GM21619 (cell line): Measurements from ENCODE around the gene MRPL42.
A peak's percentile ranks its signal among the peaks of the same experiment; 100 is the strongest.
"Not testable (repeated sequence)": the region's sequence is repeated elsewhere in the genome, so short reads cannot be mapped to it uniquely, and the experiment has no call there.

Experiments used
- ATAC-seq: cut with Tn5 transposase; IDR thresholded peaks from one replicate; pipeline ENCODE4 v1.9.1; 2021; ENCODE audit not compliant: unreplicated experiment

MRPL42 gene

DNA sequence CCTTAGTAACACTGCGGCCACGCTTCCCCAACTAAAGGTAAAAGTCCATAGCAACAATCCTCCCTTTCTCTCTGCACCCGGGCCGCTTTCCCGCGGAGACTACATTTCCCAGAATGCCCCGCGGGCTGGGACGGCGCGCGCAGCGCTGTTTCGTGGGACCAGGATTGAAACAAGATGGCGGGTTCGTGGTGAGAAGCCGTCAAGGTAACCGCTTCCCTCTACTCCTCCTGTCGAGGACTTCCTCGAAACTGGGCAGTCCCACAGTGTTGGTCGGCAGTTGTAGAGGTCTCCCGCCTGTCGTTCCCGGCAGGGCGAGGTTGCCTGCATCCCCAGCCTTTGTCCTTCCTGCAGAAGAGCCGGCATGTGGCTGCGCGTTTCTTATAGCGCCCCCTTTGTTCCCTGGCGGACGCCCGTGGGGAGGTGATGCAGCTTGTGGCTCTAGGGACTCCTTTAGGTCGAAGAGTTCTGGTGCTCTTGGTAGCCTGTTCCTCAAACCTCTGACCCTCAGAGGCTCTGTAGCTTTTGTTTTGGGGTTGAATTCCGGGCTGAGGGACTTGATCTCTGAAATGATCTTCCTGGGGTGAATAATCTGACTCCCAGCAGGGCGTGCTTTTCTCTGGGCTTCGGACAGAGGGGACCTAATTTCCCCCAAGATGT lies at the start of gene MRPL42:
Gene MRPL42, plus strand, starts transcription at position 164 of the 657 bp plus-strand sequence. CDS start 1,772 bp downstream, outside the sequence.
- peak; percentile 91 for ATAC-seq

DNA sequence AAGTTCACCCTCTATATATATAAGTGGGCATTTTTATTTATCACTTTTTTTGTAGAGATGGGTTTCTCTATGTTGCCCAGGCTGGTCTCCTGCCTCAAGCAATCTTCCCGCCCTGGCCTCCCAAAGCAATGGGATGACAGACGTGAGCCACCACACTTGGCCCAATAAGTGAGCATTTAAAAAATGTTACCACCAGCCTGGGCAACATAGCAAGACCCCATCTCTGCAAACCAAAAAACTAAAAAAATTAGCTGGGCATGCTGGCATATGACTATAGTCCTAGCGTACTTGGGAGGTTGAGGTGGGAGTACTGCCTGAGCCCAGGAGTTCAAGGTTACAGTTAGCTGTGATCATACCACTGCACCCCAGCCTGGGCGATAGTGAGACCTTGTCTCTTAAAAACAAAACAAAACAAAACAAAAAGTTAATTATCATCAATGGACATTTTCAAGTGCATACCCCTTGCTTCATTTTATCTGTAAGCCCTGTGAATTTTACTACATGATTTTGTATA lies 49.3 kb upstream of the MRPL42 start:
- no peak for ATAC-seq

DNA sequence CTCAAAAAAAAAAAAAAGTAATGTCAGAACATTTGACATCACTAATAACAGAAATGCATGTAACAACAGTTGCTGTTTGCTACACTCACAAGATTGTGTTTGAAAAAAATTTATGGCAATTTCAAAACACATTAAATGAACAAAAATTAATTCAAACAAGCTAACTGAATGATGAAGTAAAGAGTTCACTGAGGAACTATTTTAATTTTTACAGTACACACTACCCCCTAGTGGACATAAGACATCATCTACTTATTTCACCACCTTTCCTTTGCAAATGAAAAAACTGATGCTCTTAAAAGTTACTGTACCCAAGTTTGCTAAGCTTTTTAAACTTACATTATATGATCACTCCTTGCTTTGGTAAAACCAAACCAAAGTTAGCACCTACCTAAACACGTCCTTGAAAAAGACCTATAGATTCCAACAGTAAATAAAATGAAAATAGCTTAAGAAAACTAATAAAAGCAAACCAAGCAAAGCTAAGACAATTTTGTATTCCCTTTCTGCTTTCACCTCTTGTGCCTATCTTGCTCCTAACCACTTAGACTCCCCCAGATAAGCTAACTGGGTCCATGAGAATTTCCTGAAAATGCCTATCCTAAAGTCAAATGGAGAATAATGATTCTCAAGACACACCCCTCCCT lies 47.8 kb upstream of the MRPL42 start:
- no peak for ATAC-seq

GRCh38 chr12:93422050-93422449 lies 45.3 kb upstream of the MRPL42 start:
- ATAC-seq = no peak

DNA sequence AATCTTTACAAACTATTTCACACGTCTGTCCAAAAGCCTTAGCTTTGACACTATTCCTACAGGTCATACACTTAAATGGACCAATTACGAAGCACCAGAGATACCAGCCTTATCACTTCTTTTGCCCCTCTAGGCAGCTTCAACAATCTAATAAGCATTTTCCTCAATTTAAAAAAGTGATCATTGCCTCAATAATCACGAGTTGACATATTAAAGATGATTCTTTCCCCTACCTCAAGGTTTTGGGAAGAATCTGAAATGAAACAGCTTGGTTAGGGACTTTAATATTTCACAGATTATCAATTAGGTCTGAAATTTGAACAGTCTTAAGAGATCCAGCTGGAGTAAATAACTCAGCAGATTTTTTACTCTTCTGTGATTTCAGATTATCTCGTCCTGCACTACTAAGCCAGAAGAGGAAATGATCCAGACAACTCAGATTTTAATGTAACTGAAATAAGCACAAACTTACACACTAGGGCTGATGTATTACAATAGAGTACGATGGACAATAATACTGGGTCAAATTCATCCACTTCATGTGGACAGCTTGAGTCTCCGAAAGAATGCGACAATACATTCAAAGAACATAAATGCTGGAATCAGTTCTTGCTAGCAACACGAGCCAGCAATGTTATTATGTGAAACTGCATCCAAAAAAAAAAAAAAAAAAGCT lies 41.4 kb upstream of the MRPL42 start:
- ATAC-seq = peak; percentile 15

DNA sequence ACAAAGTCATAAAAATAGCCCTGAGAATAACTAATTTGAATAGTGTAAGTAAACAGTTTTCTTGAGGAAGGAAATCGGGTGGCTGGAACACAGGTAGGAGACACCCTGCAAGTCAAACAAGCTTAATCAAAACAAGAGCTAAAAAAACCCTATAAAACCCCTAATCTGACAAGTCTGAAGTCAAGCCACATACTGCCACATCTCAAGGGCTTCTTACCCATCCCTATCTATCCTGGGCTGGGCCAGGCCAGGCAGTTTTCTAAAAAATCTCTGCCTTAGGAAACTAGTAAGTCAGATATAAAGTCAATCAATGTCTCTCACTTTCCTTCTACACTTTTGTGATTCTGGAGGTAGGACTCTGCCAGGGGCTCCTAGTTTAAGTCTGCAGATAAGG lies 40.9 kb upstream of the MRPL42 start:
- ATAC-seq = peak; percentile 39

- ATAC-seq = no peak
Observed at GRCh38 chr12:93427779-93428564, 39.3 kb upstream of the MRPL42 start.

DNA sequence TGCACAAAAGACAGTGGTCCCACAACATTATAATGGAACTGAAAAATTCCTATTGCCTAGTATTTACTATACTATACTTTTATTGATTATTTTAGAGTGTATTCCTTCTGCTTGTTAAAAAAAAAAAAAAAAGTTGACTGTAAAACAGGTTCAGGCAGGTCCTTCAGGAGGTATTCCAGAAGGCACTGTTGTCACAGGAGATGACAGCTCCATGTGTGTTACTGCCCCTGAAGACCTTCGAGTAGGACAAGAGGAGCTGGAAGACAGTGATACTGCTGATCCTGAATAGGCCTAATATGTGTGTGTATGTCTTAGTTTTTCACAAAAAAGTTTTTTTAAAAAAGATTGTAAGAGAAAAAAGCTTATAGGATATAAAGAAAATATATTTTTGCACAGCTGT lies 37.9 kb upstream of the MRPL42 start:
- ATAC-seq = no peak

GRCh38 chr12:93429852-93430251 lies 37.5 kb upstream of the MRPL42 start:
- ATAC-seq = no peak

DNA sequence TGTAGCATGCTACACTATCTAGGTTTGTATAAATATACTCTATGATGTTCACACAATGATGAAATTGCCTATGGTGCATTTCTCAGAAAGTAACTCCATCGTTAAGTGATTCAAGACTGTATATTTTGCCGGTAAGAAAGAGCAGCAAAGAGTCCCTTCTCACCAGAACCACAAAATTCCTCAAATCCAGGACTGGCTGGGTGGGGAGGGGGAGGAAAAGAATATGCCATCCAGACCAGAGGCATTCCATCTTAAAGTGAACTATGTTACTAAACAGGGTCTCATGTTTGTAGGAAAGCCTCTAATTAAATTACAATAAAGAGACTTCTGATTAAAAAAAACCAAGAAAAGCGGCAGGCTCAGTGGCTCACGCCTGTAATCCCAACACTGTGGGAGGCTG lies 37.0 kb upstream of the MRPL42 start:
- ATAC-seq = no peak

- not testable (repeated sequence) for ATAC-seq
Observed at GRCh38 chr12:93432031-93432430, 35.3 kb upstream of the MRPL42 start.

DNA sequence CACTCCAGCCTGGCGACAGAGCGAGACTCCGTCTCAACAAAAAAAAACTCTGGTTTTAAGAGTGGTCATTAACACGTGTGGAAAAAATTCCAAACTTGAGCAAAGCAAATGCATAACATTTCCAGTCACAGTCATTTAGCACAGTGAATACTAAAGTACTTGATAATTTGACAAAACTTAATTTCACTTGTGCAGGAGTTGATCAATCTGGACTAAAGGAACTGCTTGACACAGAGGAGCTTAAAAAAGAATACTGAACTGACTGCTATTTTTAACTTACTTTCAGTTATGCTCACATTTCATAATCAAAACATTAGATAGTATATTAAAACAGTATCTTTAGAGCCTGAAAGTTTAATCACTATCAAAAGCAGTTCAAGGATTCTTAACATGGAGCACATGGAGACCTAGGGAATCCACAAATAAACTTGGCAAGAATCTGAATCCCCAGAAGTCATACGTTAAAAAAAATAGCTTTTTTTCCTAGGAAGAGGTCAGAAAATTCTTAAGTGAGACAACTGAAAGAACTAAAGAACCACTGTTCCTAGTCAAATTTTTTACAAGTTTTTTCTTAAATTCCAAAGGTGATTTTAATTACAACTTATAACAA lies 33.0 kb upstream of the MRPL42 start:
- no peak for ATAC-seq

DNA sequence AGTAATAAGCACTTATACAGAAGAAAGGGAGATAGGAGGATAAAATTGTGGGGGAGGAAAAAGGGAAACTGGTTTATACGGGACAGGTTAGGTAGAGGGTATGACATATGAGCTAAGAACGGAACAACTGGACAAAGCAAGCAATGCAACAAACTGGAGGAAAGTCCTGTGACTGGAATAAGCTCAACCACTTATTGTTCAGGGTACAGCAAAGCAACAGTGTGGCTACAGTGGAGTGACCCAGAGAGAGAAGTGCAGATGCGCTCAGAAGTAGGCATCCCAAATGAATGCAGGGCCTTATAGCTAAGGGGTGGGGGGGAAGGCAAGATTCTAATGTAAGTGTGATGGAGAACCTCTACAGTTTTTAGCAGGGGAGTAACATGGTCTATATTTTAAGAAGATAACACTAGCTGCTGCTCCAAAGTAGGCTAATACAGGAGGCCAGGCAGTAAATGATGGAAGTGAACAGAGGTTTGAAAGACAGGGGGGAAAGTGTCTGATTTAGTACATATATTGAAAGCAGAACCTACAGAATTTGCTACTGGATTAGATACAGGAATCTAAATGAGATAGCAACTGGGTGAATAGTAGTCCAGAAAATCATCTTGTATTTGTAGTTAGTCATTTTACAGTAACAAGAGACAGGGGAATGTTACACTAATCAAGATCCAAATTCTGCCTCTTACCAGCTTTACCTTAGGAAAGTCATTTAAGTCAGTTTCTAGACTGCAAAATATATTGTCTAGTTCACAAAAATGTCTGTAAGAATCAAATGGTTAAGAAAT lies 28.9 kb upstream of the MRPL42 start:
- no peak for ATAC-seq

- ATAC-seq = no peak
Observed at GRCh38 chr12:93440043-93440835, 27.1 kb upstream of the MRPL42 start.

DNA sequence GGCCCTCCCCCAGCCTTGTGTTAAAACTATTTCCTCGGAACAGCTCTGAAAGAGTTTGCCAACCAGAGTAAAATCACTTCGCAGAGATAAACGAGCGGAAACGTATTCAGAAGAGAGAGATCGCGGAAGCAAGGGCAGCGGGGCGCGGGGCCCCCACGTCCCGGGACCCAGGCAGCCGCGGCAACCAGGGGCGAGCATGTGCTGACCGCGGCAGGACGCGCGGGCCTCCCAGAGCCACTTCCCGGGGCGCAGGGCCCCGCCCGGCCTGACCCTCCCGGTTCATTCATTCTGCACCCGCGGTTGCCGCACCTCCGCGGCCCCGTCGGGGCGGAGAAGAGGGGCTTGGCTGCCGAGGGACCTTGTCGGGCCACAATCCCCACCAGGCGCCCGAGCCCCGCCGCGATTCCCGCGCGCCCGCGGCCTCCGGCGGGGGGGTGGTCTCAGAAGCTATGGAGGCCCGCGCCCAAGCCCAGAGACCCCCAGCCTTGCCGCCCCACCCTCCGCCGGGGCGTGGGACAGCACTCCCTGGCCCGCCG lies 26.2 kb upstream of the MRPL42 start:
- ATAC-seq = peak; percentile 3

DNA sequence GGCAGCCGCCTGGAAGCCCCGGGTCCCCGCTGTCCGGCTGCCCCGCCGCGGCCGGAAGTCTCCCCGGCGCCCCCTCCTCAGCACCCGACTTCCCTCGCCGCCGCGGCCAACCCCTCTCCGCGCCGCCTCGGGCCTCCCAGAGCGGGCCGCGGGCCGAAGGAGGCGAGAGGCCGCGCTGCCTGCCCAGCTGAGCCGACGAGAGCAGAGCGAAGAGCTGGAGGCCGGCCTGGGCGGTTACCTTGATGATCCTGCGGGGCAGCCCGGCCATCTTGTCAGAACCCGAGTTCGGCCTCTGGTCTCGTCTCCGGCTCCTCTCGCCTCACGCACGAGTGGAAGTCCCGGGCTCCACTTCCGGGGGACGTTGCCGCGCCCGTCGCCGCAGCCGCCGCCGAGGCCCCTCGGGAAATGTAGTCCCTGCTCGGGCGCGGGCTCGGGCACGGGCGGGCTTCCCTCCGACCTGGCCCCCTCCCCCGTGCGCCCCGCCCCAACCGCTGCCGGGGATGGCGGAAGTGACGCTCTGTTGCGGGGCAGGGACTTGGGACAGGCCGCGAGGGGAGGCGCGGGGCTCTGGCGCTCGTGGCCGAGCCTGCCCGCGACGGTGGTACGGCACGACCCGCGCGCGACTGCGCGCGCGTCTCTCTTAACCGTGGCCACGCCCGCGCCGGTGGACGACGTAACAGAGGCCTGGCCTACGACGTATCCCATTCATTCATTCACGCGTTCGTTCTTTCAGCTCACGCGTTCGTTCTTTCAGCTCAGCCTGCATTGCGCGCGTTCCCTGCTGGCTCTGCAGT lies 25.5 kb upstream of the MRPL42 start, which contains the start of gene UBE2N:
Gene UBE2N, minus strand, starts transcription at position 331 of the 794 bp plus-strand sequence. Its CDS starts 63 bp downstream, at position 268.
- peak; percentile 74 for ATAC-seq

- ATAC-seq = no peak
Observed at GRCh38 chr12:93442411-93443340, 24.6 kb upstream of the MRPL42 start.
